Measurements from ENCODE around the gene CASP1.

DNA sequence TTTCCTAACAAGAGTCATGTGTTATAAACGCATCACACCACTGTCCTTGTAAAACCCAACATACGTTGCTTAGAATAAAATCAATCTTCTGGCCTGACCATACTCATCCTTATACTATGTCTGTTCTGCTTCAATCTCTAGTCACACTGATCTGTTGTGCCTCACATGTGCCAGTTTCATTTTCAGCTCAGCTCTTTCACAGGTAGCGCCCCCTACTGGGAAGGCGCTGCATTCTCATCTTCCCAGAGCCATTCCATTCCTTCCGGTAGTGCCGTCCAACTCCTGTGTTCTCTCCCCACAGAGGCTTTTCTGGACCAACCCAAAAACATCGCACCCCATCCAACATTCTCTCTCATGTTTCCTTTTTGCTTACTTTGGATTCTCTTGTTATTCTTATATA is 34.1 kb downstream of the CASP1 start:
- no peak for TF ChIP-seq POLR2A (IDR thresholded peaks at IDR 0.05)
- TF ChIP-seq, protein P1, sequence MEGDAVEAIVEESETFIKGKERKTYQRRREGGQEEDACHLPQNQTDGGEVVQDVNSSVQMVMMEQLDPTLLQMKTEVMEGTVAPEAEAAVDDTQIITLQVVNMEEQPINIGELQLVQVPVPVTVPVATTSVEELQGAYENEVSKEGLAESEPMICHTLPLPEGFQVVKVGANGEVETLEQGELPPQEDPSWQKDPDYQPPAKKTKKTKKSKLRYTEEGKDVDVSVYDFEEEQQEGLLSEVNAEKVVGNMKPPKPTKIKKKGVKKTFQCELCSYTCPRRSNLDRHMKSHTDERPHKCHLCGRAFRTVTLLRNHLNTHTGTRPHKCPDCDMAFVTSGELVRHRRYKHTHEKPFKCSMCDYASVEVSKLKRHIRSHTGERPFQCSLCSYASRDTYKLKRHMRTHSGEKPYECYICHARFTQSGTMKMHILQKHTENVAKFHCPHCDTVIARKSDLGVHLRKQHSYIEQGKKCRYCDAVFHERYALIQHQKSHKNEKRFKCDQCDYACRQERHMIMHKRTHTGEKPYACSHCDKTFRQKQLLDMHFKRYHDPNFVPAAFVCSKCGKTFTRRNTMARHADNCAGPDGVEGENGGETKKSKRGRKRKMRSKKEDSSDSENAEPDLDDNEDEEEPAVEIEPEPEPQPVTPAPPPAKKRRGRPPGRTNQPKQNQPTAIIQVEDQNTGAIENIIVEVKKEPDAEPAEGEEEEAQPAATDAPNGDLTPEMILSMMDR (IDR thresholded peaks at IDR 0.05 in 4 of 5, conservative IDR thresholded peaks at IDR 0.05 in 1 of 5), result peak in 2 of 5 experiments; percentile 18 to 55
